ENCODE measurements around the gene TMEM231.

GRCh38 chr16:75546293-75546692, 9.8 kb downstream of the TMEM231 start:
- TF ChIP-seq HDGF (IDR thresholded peaks at IDR 0.05; ENCODE audit: borderline replicate concordance) (no peak), SUZ12 (IDR thresholded peaks at IDR 0.05) (no peak), ELF4 (IDR thresholded peaks at IDR 0.05) (no peak), PKNOX1 (IDR thresholded peaks at IDR 0.05) (no peak), SP1 (IDR thresholded peaks at IDR 0.05) (no peak), ZNF384 (IDR thresholded peaks at IDR 0.05) (no peak), FOXK2 (IDR thresholded peaks at IDR 0.05) (no peak), BHLHE40 (IDR thresholded peaks at IDR 0.05; ENCODE audit: borderline replicate concordance) (no peak), TARDBP (IDR thresholded peaks at IDR 0.05) (no peak)
